ENCODE data around the gene TSC1. TPM values are rescaled to one million over a fixed set of nuclear protein-coding genes. Genes with fewer than 3 reads are reported as not detected.

The TSC1 gene
- total RNA-seq, 4 donors from 2014 or later: 48.4 to 206 (median 92.3) TPM

GRCh38 chr9:132931178-132931735 is 13.2 kb downstream of the TSC1 start:
- Histone ChIP-seq H3K4me1 (no peaks in the 10 kb centered on the region), H3K36me3 (peaks cover 0 to 23% (median 5%) of the 10 kb centered on the region in 4 donors), H3K9me3 (no peaks in the 10 kb centered on the region), H3K4me3 (no peak overlapping the region), H3K27me3 (no peaks in the 10 kb centered on the region), H3K27ac (no peak overlapping the region)
- TF ChIP-seq POLR2AphosphoS5 (IDR thresholded peaks at IDR 0.05) (no peak), POLR2A (IDR thresholded peaks at IDR 0.05) (no peak), CTCF (IDR thresholded peaks at IDR 0.05) (no peak), EP300 (IDR thresholded peaks at IDR 0.05; ENCODE audit: low read depth) (no peak)
- WGBS, 2 donors (ENCODE audit: low coverage in 1 of 2): 67 to 82% methylated on average over 7 to 9 of the region's 9 CpGs
- no peak for DNase-seq
- in situ Hi-C loops (cut with MboI; ENCODE audit: low pct_ligation_motif_present in 1 of 4, low pct_unique_long_range_greater_than_20kb in 1 of 4, low sequenced_read_pairs in 3 of 4): no loop called here
- intact Hi-C loops (cut with DNase I; ENCODE audit: low total_unique reads): no loop called here

- no peak overlapping the region for H3K4me3 ChIP-seq
- no peaks in the 10 kb centered on the region for H3K9me3 ChIP-seq
- in situ Hi-C loops (cut with MboI; ENCODE audit: low pct_ligation_motif_present in 1 of 4, low pct_unique_long_range_greater_than_20kb in 1 of 4, low sequenced_read_pairs in 3 of 4) (no loop called here), intact Hi-C loops (cut with DNase I; ENCODE audit: low total_unique reads) (no loop called here)
- no peaks in the 10 kb centered on the region for H3K27me3 ChIP-seq
- DNase-seq: no peak
- 43 to 64% methylated on average over 6 to 7 of the region's 7 CpGs for WGBS, 2 donors (ENCODE audit: low coverage in 1 of 2)
- no peak for TF ChIP-seq POLR2AphosphoS5 (IDR thresholded peaks at IDR 0.05)
- TF ChIP-seq EP300 (IDR thresholded peaks at IDR 0.05; ENCODE audit: low read depth): no peak
- TF ChIP-seq POLR2A (IDR thresholded peaks at IDR 0.05): no peak
- no peak for TF ChIP-seq CTCF (IDR thresholded peaks at IDR 0.05)
- peak overlapping the region in 1 of 4 donors; percentile 5 for H3K27ac ChIP-seq
- no peaks in the 10 kb centered on the region for H3K4me1 ChIP-seq
- peaks cover 0 to 57% (median 22%) of the 10 kb centered on the region in 4 donors for H3K36me3 ChIP-seq
These were observed 16.7 kb downstream of the TSC1 start for GRCh38 chr9:132927704-132928103.

GRCh38 chr9:132923346-132923902 is 21.0 kb downstream of the TSC1 start:
- in situ Hi-C loops (cut with MboI; ENCODE audit: low pct_ligation_motif_present in 1 of 4, low pct_unique_long_range_greater_than_20kb in 1 of 4, low sequenced_read_pairs in 3 of 4) (no loop called here), intact Hi-C loops (cut with DNase I; ENCODE audit: low total_unique reads) (no loop called here)
- Histone ChIP-seq H3K4me1 (no peaks in the 10 kb centered on the region), H3K27ac (no peak overlapping the region), H3K9me3 (no peaks in the 10 kb centered on the region), H3K27me3 (no peaks in the 10 kb centered on the region), H3K36me3 (peaks cover 0 to 94% (median 39%) of the 10 kb centered on the region in 4 donors), H3K4me3 (no peak overlapping the region)
- no peak for TF ChIP-seq EP300 (IDR thresholded peaks at IDR 0.05; ENCODE audit: low read depth)
- no peak for TF ChIP-seq CTCF (IDR thresholded peaks at IDR 0.05)
- no peak for TF ChIP-seq POLR2AphosphoS5 (IDR thresholded peaks at IDR 0.05)
- no peak for TF ChIP-seq POLR2A (IDR thresholded peaks at IDR 0.05)
- WGBS, 2 donors (ENCODE audit: low coverage in 1 of 2): 62 to 75% methylated on average over 8 to 9 of the region's 9 CpGs
- DNase-seq: no peak

DNA sequence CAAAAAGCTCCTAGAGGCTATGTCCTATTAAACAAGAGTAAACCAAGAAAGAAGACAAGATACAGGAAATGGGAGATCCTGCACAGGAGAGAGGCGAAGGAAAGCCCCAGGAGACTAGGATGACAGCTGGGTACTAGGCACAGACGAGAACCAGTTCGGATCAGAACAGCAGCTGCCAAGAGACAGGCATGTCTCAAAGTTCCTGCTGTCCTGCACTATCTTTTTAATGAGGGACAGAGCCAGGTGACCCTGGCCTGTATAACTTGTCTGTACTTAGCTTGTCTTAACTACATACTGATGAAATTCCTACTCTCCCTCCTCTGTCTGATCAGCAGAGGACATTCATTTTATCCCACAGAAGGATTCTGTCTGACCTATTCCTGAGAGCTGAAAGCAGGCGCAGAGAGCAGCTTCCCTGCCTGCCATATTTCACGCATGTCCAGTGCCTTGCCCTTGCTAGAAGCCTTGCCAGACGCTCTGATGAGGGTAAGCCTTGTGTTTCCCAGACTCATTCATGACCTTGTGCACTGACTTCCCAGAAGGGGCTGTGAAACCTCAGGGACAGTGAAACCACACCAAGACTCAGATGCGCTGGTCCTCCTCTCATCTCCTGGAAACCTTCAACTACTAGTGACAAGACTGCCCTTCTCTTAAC is 24.7 kb downstream of the TSC1 start:
- in situ Hi-C loops (cut with MboI; ENCODE audit: low pct_ligation_motif_present in 1 of 4, low pct_unique_long_range_greater_than_20kb in 1 of 4, low sequenced_read_pairs in 3 of 4) (no loop called here), intact Hi-C loops (cut with DNase I; ENCODE audit: low total_unique reads) (no loop called here)
- Histone ChIP-seq H3K27ac (no peak overlapping the region), H3K36me3 (peaks cover 0 to 84% (median 42%) of the 10 kb centered on the region in 4 donors), H3K4me3 (no peak overlapping the region), H3K4me1 (no peaks in the 10 kb centered on the region), H3K27me3 (no peaks in the 10 kb centered on the region), H3K9me3 (no peaks in the 10 kb centered on the region)
- no peak for DNase-seq
- WGBS, 2 donors (ENCODE audit: low coverage in 1 of 2): 89 to 100% methylated on average over 2 to 7 of the region's 7 CpGs
- no peak for TF ChIP-seq POLR2AphosphoS5 (IDR thresholded peaks at IDR 0.05)
- no peak for TF ChIP-seq EP300 (IDR thresholded peaks at IDR 0.05; ENCODE audit: low read depth)
- TF ChIP-seq CTCF (IDR thresholded peaks at IDR 0.05): no peak
- TF ChIP-seq POLR2A (IDR thresholded peaks at IDR 0.05): no peak

Measured in transverse colon (tissue), 4 donors.